ENCODE measurements around the gene ATXN3L.

Gene ATXN3L

DNA sequence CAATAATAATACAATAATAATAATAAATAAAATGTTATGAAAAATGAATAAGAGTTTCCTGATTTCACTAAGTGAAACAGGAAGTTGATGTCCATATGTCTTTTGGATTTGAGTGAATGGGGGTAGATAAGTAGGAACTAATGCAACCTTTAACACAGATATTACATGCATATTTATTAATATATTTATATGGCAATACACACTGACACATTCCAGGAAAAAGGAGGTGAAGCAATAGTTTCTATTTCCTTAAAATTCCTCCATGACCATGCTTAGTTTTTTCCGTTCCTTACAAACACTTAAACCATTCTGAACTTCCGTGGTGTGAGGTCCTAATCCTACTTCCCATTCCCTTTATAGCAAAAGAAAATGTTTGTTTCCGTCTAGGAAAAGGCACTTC is 48.3 kb downstream of the ATXN3L start:
- H3K36me3 ChIP-seq (ENCODE audit: low read length) = no peaks in the 10 kb centered on the region
- no peaks in the 10 kb centered on the region for H3F3A ChIP-seq (ENCODE audit: insufficient read depth)
- no peaks in the 10 kb centered on the region for H3K79me2 ChIP-seq (ENCODE audit: insufficient read depth, low read length)
- no peak overlapping the region for H2AFZ ChIP-seq (ENCODE audit: low read depth, low read length, severe bottlenecking)
- H3K27ac ChIP-seq (ENCODE audit: low read depth, low read length) = no peak overlapping the region
- no peaks in the 10 kb centered on the region for H3K27me3 ChIP-seq (ENCODE audit: low read length)
- no peak overlapping the region for H3K4me2 ChIP-seq (ENCODE audit: low read depth, low read length, poor library complexity, severe bottlenecking)
- no peak overlapping the region for H3K4me3 ChIP-seq (ENCODE audit: insufficient read depth, low read length, poor library complexity, severe bottlenecking)
- TF ChIP-seq EZH2phosphoT487 (conservative IDR thresholded peaks at IDR 0.05; ENCODE audit: low read length) = no peak
- TF ChIP-seq, protein P1, sequence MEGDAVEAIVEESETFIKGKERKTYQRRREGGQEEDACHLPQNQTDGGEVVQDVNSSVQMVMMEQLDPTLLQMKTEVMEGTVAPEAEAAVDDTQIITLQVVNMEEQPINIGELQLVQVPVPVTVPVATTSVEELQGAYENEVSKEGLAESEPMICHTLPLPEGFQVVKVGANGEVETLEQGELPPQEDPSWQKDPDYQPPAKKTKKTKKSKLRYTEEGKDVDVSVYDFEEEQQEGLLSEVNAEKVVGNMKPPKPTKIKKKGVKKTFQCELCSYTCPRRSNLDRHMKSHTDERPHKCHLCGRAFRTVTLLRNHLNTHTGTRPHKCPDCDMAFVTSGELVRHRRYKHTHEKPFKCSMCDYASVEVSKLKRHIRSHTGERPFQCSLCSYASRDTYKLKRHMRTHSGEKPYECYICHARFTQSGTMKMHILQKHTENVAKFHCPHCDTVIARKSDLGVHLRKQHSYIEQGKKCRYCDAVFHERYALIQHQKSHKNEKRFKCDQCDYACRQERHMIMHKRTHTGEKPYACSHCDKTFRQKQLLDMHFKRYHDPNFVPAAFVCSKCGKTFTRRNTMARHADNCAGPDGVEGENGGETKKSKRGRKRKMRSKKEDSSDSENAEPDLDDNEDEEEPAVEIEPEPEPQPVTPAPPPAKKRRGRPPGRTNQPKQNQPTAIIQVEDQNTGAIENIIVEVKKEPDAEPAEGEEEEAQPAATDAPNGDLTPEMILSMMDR (IDR thresholded peaks at IDR 0.05; ENCODE audit: insufficient read depth, low read length, poor library complexity, severe bottlenecking) = no peak
- H3K9me2 ChIP-seq (replicated peaks; ENCODE audit: insufficient read depth, low read length) = no peaks in the 10 kb centered on the region
- no peaks in the 10 kb centered on the region for H4K20me1 ChIP-seq (ENCODE audit: low read depth, low read length)
- H3K9ac ChIP-seq (ENCODE audit: low read length) = no peak overlapping the region
- H3K9me3 ChIP-seq (ENCODE audit: insufficient read depth, low read length) = no peaks in the 10 kb centered on the region

DNA sequence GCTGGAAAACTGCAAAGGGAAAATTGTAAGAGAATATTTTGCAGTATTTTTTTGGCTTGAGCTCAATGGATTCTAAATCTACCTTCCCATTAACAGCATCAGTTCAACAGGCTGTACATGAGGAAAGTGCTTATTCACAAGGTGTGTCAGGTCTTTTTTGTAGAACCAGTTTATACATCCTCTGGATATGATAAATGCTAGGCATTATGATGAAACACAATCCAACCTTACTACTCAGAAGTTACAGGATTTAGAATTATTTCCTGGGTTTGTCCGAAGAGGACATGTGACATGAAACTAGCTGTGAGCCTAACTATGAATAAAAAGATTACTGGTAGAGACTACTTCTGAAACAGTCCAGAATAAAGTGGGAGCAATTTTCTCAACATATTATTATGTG is 49.5 kb downstream of the ATXN3L start:
- Histone ChIP-seq H3K27ac (ENCODE audit: low read depth, low read length) (no peak overlapping the region), H3K9me2 (replicated peaks; ENCODE audit: insufficient read depth, low read length) (no peaks in the 10 kb centered on the region), H4K20me1 (ENCODE audit: low read depth, low read length) (no peaks in the 10 kb centered on the region), H3K9ac (ENCODE audit: low read length) (no peak overlapping the region), H3K79me2 (ENCODE audit: insufficient read depth, low read length) (no peaks in the 10 kb centered on the region), H3K27me3 (ENCODE audit: low read length) (no peaks in the 10 kb centered on the region), H2AFZ (ENCODE audit: low read depth, low read length, severe bottlenecking) (no peak overlapping the region), H3K4me3 (ENCODE audit: insufficient read depth, low read length, poor library complexity, severe bottlenecking) (no peak overlapping the region), H3K4me2 (ENCODE audit: low read depth, low read length, poor library complexity, severe bottlenecking) (no peak overlapping the region), H3K36me3 (ENCODE audit: low read length) (no peaks in the 10 kb centered on the region), H3K9me3 (ENCODE audit: insufficient read depth, low read length) (no peaks in the 10 kb centered on the region), H3F3A (ENCODE audit: insufficient read depth) (no peaks in the 10 kb centered on the region)
- no peak for TF ChIP-seq EZH2phosphoT487 (conservative IDR thresholded peaks at IDR 0.05; ENCODE audit: low read length)
- TF ChIP-seq, protein P1 (IDR thresholded peaks at IDR 0.05; ENCODE audit: insufficient read depth, low read length, poor library complexity, severe bottlenecking) = no peak

DNA sequence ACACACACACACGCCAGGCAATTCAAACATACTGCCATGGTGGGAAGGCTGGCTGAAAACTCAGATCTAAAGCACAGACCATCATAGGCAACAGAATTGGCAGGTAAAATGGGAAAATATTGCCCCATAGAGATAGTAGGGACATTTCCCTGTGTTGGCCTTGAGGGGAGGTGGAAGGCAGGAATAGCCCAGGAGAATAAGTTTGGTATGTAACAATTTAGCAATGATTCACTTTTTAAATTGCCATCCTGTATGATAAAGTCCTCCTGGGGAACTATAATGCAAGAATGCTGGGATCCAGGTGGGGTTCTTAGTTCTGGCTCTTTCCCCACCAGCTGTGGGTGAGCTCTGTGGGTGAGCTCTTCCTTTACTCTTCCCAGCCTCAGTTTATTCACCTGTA is 51.0 kb downstream of the ATXN3L start:
- H3K9me2 ChIP-seq (replicated peaks; ENCODE audit: insufficient read depth, low read length) = no peaks in the 10 kb centered on the region
- H3K27me3 ChIP-seq (ENCODE audit: low read length) = no peaks in the 10 kb centered on the region
- no peaks in the 10 kb centered on the region for H3K36me3 ChIP-seq (ENCODE audit: low read length)
- TF ChIP-seq, protein P1 (IDR thresholded peaks at IDR 0.05; ENCODE audit: insufficient read depth, low read length, poor library complexity, severe bottlenecking) = no peak
- TF ChIP-seq EZH2phosphoT487 (conservative IDR thresholded peaks at IDR 0.05; ENCODE audit: low read length) = no peak
- H3K9ac ChIP-seq (ENCODE audit: low read length) = no peak overlapping the region
- H3K79me2 ChIP-seq (ENCODE audit: insufficient read depth, low read length) = no peaks in the 10 kb centered on the region
- no peaks in the 10 kb centered on the region for H3K9me3 ChIP-seq (ENCODE audit: insufficient read depth, low read length)
- H4K20me1 ChIP-seq (ENCODE audit: low read depth, low read length) = no peaks in the 10 kb centered on the region
- no peak overlapping the region for H3K4me3 ChIP-seq (ENCODE audit: insufficient read depth, low read length, poor library complexity, severe bottlenecking)
- H3K27ac ChIP-seq (ENCODE audit: low read depth, low read length) = no peak overlapping the region
- H3K4me2 ChIP-seq (ENCODE audit: low read depth, low read length, poor library complexity, severe bottlenecking) = no peak overlapping the region
- no peak overlapping the region for H2AFZ ChIP-seq (ENCODE audit: low read depth, low read length, severe bottlenecking)
- no peaks in the 10 kb centered on the region for H3F3A ChIP-seq (ENCODE audit: insufficient read depth)

Data from SU-DHL-6 (cell line).